Hindlimb muscle (tissue), 1 donor: ENCODE results near the gene CLEC16A. TPM values are rescaled to one million over a fixed set of nuclear protein-coding genes. Genes with fewer than 3 reads are reported as not detected.
A peak's percentile ranks its signal among the peaks of the same experiment; 100 is the strongest.
"Not testable (repeated sequence)": the region's sequence is repeated elsewhere in the genome, so short reads cannot be mapped to it uniquely, and the experiment has no call there.

Source experiments
- DNase-seq: peaks from one replicate; pipeline ENCODE4 v3.0.0-alpha.2; 2013
- polyA plus RNA-seq: library from polyadenylated mRNA; unstranded; fragments of 120-200 nt; gene quantifications from one replicate; pipeline ENCODE4 v1.2.1, GENCODE V29; 2013; ENCODE audit not compliant: insufficient read length

The CLEC16A gene
- polyA plus RNA-seq, 1 donor = 19.1 TPM

DNA sequence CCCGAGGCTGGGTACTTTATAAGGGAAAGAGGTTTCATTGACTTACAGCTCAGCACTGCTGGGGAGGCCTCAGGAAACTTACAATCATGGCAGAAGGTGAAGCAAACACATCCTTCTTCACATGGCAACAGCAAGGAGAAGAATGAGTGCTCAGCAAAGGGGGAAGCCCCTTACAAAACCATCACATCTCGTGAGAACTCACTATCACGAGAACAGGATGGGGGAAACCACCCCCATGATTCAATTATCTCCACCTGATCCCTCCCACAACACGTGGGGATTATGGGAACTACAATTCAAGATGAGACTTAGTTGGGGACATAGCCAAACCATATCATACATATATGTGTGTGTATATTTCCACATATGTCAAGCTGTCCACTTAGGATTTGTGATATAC lies 22.2 kb downstream of the CLEC16A start:
- DNase-seq = not testable (repeated sequence)

GRCh38 chr16:10967986-10968385 lies 23.6 kb downstream of the CLEC16A start:
- no peak for DNase-seq

DNA sequence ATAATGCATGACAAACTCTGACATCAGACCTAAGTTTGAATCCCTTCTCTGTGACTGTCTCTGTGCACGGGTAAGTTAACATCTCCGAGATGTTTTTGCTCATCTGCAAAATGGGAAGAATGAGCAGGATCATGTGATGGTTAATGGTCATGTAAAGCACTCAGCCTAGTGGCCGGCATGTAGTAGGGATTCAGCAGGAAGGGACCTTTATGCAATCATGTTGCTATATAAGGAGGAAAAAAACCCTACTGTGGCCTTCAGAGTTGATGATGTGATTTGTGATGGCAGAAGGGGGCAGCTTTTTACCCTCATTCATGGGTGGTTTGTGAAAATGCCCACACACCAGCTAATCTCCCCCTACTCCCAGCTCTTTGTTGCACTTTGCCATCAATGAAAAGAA lies 24.1 kb downstream of the CLEC16A start:
- DNase-seq = no peak

DNA sequence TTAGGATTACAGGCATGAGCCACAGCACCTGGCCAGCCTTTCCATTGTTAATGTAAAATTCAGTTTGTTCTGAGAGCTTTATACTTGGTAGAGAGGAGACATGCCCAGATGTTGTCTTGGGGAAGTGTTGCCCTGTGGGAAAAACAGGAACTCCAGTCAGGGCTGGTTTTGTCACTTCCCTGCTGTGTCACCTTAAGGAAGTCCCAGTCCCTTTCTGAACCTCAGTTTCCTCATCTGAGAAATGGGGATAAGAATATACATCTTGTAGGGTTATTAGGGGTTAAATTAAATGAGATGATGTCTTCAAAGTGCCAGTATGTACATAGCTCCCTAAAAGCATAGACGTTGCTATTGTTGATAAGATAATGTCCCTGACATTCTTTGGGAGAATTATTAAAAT lies 25.3 kb downstream of the CLEC16A start:
- no peak for DNase-seq

DNA sequence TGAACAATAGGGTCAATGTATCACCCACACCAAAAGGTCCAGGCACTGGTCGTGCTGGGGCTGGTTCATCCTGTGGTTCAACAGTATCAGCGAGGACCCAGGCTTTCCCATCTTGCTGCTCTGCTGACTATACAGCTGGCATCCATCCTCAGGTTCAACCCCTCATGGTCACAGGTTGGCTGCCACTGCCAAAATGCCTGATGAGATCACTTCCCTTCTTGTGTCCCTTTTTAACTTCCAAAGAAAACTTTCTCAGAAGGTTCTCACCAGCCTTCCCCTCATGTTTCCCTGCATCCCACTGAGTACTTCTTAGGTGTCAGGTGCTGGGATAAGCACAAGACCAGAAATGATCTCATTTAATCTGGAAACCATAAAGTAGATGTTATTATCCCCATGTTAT lies 25.7 kb downstream of the CLEC16A start:
- no peak for DNase-seq

- peak; percentile 83 for DNase-seq
These were observed 27.2 kb downstream of the CLEC16A start for GRCh38 chr16:10971560-10971961.

DNA sequence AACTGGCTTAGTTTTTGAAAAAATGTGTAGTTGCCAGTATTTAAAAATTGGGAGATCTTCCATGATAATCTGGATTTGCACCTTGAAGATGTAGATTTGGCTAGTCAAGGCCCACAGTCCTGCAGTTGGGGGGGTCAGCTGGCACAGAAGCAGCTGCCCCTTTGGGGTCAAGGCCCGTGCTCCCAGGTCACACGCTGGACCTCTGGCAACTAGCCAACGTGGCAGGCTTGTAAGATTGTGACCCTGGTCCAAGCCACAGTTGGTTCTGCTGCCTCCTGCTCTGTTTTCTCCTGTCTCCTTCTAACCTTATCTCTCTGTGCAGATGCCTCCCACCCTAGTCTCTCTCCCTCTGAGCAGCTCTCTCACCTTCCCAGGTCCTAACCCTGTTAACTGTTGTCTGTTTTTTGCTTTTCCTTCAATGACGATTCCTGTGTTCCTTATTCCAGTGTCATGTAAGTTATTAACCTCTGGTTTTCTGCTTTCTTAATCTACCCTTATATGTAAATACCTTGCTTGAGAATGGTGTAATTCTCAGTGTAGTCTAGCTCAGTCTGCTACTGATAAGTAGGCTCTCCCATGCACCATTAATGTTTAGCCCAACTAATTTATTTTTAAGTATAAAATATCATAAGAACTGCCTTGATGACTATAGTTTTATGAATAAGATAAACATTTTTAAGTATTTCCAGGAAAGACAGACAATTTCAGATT lies 27.9 kb downstream of the CLEC16A start:
- no peak for DNase-seq

DNA sequence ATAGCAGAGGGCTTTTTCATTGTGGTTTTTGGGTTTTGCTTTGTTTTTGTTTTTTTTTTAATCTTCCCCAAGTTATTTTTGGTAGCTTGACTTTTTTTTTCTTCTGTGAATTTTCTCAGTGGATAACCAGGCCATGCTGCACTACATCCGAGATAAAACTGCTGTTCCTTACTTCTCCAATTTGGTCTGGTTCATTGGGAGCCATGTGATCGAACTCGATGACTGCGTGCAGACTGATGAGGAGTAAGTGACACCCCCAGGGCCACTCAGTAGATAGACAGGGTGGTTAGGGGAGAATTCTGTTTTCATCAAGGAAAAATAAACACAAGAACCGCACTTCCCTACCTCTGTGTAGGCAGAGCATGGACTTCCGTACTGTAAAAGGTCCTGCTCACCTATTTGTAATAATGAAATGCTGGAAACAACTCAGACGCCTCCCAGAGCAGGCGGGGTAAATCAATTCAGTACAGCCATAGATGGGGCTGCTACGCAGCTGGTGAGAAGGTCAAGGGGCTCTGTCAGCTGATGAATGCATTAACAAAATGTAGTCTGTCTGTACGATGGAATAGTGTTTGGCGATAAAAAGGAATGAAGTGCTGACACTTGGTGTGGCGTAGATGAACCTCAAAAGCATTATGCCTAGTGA lies 28.6 kb downstream of the CLEC16A start:
- DNase-seq = no peak

DNA sequence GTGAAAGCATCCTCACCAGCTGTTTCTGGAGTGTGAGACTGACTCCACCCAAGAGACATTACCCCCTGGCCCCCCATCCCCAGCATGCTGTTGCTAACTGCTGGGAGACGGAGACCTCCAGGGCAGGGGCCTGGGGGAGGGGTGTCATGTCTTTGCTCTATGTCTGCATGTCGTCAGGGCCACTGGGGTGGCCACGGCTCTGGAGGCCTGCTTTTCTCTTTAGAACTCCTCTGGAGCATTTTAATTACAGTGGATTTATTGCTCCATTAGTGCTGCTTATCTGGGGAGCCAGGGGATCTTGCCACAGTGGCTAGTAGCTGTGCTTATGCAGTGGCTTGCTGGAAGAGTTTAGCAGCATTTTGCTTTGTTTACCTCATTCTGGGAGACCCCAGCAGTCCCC lies 32.3 kb downstream of the CLEC16A start:
- no peak for DNase-seq

GRCh38 chr16:10978124-10978523 lies 33.8 kb downstream of the CLEC16A start:
- DNase-seq = no peak

- no peak for DNase-seq
These were observed 34.6 kb downstream of the CLEC16A start for GRCh38 chr16:10978871-10979446.

GRCh38 chr16:10979717-10980601 lies 35.6 kb downstream of the CLEC16A start:
- DNase-seq = peak; percentile 82

DNA sequence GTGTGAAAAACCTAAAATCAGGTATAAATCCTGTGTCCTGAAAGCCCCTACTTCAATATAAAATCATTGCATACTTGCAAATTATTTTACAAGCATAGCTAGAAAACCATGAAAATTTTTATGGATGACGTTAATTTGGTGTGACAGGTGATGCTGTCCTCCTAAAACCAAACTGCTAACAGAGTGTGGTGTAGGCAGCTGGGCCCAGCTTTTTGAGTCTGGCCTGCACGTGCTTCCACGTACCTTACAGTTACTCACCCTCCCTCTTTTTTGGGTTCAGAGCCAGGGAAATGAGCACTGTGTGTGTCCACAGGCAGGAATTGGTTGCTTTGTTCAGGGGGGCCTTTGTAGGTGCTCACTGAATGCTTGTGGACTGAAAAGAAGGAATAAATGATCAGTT lies 36.4 kb downstream of the CLEC16A start:
- DNase-seq = no peak

GRCh38 chr16:10981697-10982216 lies 37.4 kb downstream of the CLEC16A start:
- DNase-seq = no peak

GRCh38 chr16:10982465-10983150 lies 38.2 kb downstream of the CLEC16A start:
- peak; percentile 73 for DNase-seq

GRCh38 chr16:10983159-10983558 lies 38.8 kb downstream of the CLEC16A start:
- DNase-seq = no peak

DNA sequence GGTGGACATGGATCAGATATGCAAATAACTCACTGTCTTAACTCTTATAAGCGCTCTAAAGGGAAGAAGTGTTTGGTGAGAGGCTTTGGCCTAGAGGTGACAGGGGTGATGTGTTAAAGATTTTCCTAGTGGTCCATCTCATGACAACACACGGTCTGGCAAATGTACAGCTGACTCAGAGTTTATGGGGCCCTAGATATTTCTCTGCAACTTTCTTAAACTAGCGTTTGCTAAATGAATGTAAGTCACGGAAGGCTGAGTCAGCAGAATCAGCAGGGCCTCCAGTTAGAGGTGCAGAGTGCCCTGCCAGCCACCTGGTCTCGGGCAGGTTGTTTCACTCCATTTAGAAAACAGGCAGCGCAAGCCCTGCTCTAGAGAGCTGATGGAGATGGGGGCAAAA lies 40.1 kb downstream of the CLEC16A start:
- no peak for DNase-seq

DNA sequence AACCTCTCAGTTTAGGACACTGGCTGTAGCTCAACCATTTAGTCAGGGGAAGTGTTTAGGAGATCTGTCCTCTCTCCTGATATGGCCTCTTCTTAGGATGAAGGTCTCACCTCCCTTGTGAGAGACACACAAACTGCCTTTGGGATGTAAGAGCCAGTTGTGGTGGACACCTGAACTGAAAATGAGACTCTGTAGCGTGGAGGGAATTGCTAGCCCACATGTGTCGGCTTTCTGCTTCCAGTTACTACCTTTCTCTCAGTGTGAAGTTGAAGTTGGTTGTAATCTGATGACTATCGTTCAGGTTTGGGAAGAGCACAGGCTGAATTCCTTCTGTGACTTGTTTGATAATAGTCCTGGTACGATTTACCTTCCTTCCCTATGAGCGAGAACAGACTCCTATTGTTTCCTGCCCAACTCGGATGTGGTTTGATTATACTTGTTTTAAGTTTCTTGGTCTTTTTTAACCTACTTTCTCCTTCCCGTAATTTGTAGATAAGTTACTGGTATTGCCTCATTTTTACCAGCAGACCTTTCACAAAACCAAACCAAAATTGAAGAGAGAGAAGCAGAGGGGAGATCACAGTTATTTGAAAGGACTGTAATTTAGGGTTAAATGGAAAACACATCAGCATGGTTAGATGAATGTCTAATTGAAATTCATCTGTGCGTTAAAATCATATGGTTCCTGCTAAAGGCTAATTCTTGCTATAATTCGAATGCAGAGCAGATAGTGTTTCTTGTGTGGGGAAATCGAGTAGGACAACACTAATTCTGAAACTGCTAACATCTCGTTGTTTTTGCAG lies 43.2 kb downstream of the CLEC16A start:
- no peak for DNase-seq

DNA sequence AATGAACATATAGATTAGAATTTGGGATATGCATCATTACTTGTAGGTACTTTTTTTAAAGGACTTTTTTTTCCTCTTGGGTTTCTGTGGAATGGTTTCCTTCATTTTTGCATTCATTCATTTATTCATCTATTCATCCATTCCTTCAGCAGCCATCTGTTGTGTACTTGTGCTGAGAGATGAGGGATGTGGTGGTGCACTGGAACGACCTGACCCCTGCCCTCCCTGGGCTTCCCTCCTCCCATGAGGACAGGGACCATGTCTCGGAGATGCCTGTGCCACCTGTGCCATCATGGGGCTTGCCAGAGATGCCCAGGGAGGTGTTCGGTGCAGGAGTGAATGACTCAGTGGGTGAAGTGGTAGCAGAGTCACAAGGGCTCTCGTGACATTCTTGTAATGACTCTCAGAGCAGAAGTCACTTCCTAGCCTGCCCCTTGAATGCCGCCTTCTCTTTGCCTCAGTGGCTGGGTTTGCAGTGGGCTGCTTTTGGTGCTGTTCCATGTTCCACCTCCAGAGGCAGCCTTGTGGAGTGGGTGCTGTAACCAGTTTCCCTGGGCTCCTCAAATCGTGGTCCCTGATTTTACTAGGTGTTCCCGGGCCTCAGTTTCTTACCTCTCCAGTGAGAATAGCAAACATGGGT lies 43.9 kb downstream of the CLEC16A start:
- no peak for DNase-seq

DNA sequence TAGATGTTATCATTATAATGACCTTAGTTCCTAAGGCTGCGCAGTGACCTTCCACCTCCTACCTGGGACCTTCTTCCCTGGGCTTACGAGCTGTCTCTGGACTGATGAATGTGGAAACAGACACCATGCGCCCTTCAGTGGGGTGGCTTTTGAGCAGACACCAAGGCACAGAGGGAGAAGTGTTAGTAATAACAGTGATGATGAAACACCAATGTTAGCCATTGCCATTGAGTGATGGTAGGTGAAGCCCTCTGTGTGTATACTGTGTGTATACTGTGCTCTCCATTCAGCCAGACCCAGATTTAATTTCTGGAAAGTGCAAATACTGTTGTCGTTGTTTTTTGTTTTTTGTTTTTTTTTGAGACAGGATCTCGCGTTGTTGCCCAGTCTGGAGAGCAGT lies 44.5 kb downstream of the CLEC16A start:
- DNase-seq = no peak

DNA sequence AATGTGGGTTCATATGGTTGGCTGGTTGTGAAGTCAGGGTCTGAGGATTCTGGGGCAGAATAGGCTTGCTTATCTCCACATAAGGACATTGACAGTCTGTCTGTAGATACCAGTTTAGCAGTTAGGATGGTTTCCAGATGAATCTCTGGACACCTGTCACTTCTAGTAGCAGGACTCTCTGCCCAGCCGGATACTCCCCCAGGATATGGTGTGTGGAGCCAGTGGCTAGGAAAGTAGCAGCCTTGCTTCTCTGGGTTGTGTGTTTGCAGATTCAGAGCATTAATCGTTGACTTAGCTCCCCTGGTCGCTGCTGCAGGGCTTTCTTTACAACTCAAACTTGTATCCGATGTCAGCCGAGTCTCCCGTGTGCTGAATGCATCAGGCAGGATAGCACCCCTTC lies 45.2 kb downstream of the CLEC16A start:
- DNase-seq = no peak
